Activated gamma-delta T cell treated with anti-CD3 and anti-CD28 coated beads, Interleukin-2, amount 50 U/mL, for 16 hours (primary cell): ENCODE results near the gene CARMIL1.
"Not testable (repeated sequence)": the region's sequence is repeated elsewhere in the genome, so short reads cannot be mapped to it uniquely, and the experiment has no call there.

Experiments used
- DNase-seq: peaks from one replicate; pipeline ENCODE4 v3.0.0-alpha.2; 2020; ENCODE audit warnings: low read depth

CARMIL1 gene

GRCh38 chr6:25277386-25277785, 1.8 kb upstream of the CARMIL1 start:
- no peak for DNase-seq

- no peak for DNase-seq
These were observed 1.3 kb upstream of the CARMIL1 start for GRCh38 chr6:25277857-25278256.

- no peak for DNase-seq
These were observed 787 bp upstream of the CARMIL1 start for GRCh38 chr6:25278261-25278913.

- DNase-seq = no peak
These were observed 672 bp downstream of the CARMIL1 start for GRCh38 chr6:25279748-25280343.

GRCh38 chr6:25280344-25281074, 1.3 kb downstream of the CARMIL1 start:
- DNase-seq = no peak

- no peak for DNase-seq
These were observed 7.7 kb downstream of the CARMIL1 start for GRCh38 chr6:25286891-25287290.

GRCh38 chr6:25287941-25288340, 8.8 kb downstream of the CARMIL1 start:
- DNase-seq = no peak

- DNase-seq = no peak
These were observed 9.3 kb downstream of the CARMIL1 start for GRCh38 chr6:25288518-25288917.

- DNase-seq = no peak
These were observed 11.3 kb downstream of the CARMIL1 start for GRCh38 chr6:25290306-25291060.

- DNase-seq = no peak
These were observed 13.2 kb downstream of the CARMIL1 start for GRCh38 chr6:25292384-25292783.

GRCh38 chr6:25295651-25296050, 16.5 kb downstream of the CARMIL1 start:
- no peak for DNase-seq

GRCh38 chr6:25296217-25296905, 17.2 kb downstream of the CARMIL1 start:
- no peak for DNase-seq

GRCh38 chr6:25297039-25297441, 17.9 kb downstream of the CARMIL1 start:
- DNase-seq = no peak

GRCh38 chr6:25297823-25298522, 18.8 kb downstream of the CARMIL1 start:
- DNase-seq = no peak

GRCh38 chr6:25298523-25298865, 19.3 kb downstream of the CARMIL1 start:
- not testable (repeated sequence) for DNase-seq

- DNase-seq = no peak
These were observed 22.2 kb downstream of the CARMIL1 start for GRCh38 chr6:25301362-25301761.

GRCh38 chr6:25302151-25302550, 23.0 kb downstream of the CARMIL1 start:
- DNase-seq = no peak

GRCh38 chr6:25302677-25303128, 23.5 kb downstream of the CARMIL1 start:
- no peak for DNase-seq

GRCh38 chr6:25303254-25303653, 24.1 kb downstream of the CARMIL1 start:
- DNase-seq = no peak

- DNase-seq = no peak
These were observed 27.2 kb downstream of the CARMIL1 start for GRCh38 chr6:25306379-25306778.

GRCh38 chr6:25307805-25308494, 28.8 kb downstream of the CARMIL1 start:
- DNase-seq = no peak
